Effector memory CD4-positive, alpha-beta T cell (primary cell): ENCODE data around the gene RNASE7.

Experiments
- DNase-seq, 3 donors: peaks; one replicate each; pipeline ENCODE4 v3.0.0-alpha.2; 2020
- H3K27ac ChIP-seq: 2 replicates; pipeline ENCODE4 v1.7.0; 2013; ENCODE audit warnings: mild to moderate bottlenecking, low read length, moderate library complexity; ENCODE audit not compliant: insufficient read depth, poor library complexity, severe bottlenecking
- H3K27me3 ChIP-seq: replicated peaks from 2 replicates; pipeline ENCODE4 v1.7.0; 2013; ENCODE audit warnings: mild to moderate bottlenecking, low read length; ENCODE audit not compliant: insufficient read depth, control insufficient read depth, poor library complexity, severe bottlenecking
- H3K36me3 ChIP-seq: 2 replicates; pipeline ENCODE4 v1.7.0; 2013; ENCODE audit warnings: mild to moderate bottlenecking, low read length, moderate library complexity; ENCODE audit not compliant: control insufficient read depth, insufficient read depth
- H3K4me1 ChIP-seq: 2 replicates; pipeline ENCODE4 v1.7.0; 2013; ENCODE audit warnings: low read length, mild to moderate bottlenecking; ENCODE audit not compliant: control insufficient read depth, insufficient read depth, poor library complexity, severe bottlenecking
- H3K4me3 ChIP-seq: 2 replicates; pipeline ENCODE4 v1.7.0; 2013; ENCODE audit warnings: low read length, low read depth, mild to moderate bottlenecking; ENCODE audit not compliant: insufficient read depth, poor library complexity, severe bottlenecking
- H3K9me3 ChIP-seq: 2 replicates; pipeline ENCODE4 v1.7.0; 2013; ENCODE audit warnings: mild to moderate bottlenecking, low read length, moderate library complexity; ENCODE audit not compliant: control insufficient read depth

RNASE7 gene

DNA sequence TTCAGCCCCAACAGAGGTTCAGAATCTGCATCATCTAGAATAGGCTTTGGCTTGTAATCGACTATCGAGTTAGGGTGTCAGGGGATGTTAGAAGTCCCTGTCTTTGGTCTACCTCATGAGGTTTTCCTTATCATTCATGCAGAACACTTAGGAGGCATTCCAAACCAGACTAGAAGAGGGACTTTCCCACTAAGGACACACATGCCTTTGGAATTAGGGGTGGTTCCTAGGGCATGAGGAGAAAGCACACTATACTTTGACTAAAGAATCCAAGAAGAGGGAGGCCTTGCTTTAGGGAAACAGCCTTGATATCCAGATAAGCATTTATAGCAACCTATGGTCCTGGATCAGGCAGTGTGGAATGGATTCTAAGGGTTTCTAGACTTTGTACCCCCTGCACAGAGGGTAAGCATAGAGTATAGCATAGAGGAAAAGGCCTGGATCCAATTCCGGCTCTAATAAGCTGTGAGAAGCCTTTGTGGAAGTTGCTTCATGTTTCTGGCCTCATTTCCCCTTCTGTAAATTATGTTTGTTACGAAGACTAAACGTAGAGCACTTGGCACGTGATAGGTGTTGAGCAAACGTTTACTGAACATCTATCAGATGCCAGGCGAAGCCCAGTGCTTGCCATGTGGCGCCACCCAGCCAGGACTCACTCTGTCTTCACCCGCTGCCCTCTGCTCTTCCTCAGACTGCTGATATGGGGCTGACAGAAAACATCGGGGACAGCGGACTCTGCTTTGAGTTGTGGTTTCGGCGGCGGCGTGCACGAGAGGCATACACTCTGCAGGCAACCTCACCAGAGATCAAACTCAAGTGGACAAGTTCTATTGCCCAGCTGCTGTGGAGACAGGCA, 43.1 kb downstream of the RNASE7 start:
- peaks cover 12% of the 10 kb centered on the region for H3K4me1 ChIP-seq
- DNase-seq = no peak
- no peaks in the 10 kb centered on the region for H3K9me3 ChIP-seq
- H3K36me3 ChIP-seq = no peaks in the 10 kb centered on the region
- H3K27ac ChIP-seq = no peak overlapping the region
- no peaks in the 10 kb centered on the region for H3K27me3 ChIP-seq
- H3K4me3 ChIP-seq = no peak overlapping the region

DNA sequence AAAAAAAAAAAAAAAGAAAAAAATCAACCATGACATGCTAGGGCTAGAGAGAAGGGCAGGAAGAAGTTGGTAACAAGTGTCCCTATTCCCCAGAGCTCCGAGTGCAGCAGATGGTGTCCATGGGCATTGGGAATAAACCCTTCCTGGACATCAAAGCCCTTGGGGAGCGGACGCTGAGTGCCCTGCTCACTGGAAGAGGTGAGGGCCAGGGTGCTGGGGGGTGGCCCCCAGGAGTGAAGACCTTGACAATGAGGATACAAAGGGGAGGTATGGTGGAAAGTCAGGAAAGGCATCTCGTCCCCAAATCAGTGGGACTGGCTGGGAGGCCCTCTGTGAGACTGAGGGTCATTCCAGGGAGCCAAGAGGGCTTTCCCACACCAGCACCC, 44.7 kb downstream of the RNASE7 start:
- no peak overlapping the region for H3K4me3 ChIP-seq
- no peaks in the 10 kb centered on the region for H3K36me3 ChIP-seq
- H3K4me1 ChIP-seq = peaks cover 12% of the 10 kb centered on the region
- DNase-seq = no peak
- H3K27me3 ChIP-seq = no peaks in the 10 kb centered on the region
- peak overlapping the region; percentile 86 for H3K27ac ChIP-seq
- no peaks in the 10 kb centered on the region for H3K9me3 ChIP-seq

DNA sequence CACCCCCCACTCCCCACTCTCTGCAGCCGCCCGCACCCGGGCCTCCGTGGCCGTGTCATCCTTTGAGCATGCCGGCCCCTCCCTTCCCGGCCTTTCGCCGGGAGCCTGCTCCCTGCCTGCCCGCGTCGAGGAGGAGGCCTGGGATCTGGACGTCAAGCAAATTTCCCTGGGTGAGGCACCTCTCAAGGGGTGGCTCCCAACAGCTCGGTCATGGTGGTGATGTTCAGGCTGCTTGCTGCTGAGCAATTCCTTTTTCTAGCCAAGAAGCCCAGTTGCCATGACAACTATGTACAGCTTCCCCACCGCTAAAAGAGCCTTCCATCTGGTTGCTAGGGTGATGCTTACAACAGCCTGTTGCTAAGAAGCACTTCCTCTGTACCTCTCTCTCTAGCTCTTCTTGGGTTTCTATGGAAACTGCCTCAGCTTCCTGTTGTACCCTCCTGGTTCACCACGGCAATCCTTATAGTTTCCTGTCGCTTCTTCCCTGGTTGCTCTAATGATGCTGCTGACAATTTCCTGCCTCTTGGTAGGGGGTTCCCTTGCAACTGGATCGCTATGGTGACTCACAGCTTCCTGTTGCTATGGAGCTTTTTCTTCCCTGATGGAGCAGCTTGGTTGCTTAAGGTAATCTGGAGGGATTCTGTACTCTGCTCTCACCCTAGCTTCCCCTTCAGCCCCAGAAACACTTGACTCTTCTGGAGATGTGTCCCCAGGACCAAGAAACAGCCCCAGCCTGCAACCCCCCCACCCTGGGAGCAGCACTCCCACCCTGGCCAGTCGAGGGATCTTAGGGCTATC, 45.3 kb downstream of the RNASE7 start:
- peaks cover 12% of the 10 kb centered on the region for H3K4me1 ChIP-seq
- H3K36me3 ChIP-seq = no peaks in the 10 kb centered on the region
- peak; percentile 79 to 85 (median 81) for DNase-seq

DNA sequence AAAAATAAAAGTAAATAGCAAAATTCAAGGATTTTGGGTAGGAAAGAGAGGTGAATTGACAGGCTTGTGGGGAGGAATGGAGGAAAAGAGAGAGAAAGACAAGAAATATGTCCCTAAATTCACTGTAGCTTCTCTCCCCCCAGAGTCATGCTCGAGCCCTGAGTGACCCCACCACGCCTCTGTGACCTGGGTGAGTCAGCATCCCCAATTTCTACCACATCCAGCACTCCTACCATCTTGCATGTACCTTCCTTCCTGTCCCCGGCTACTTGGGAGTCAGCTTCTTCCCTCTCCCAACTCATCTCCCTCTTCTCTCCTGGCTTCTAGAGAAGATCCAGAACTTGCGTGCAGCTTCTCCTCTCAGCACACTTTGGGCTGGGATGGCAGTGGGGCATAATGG, 46.5 kb downstream of the RNASE7 start:
- no peak for DNase-seq
- no peak overlapping the region for H3K4me3 ChIP-seq
- no peaks in the 10 kb centered on the region for H3K27me3 ChIP-seq
- peak overlapping the region; percentile 89 for H3K27ac ChIP-seq
- peaks cover 12% of the 10 kb centered on the region for H3K4me1 ChIP-seq
- H3K36me3 ChIP-seq = no peaks in the 10 kb centered on the region
- H3K9me3 ChIP-seq = no peaks in the 10 kb centered on the region

More for the DNA sequence above, 45.3 kb downstream of the RNASE7 start:
- Histone ChIP-seq H3K9me3 (no peaks in the 10 kb centered on the region), H3K27ac (peak overlapping the region; percentile 89), H3K27me3 (no peaks in the 10 kb centered on the region), H3K4me3 (no peak overlapping the region)

DNA sequence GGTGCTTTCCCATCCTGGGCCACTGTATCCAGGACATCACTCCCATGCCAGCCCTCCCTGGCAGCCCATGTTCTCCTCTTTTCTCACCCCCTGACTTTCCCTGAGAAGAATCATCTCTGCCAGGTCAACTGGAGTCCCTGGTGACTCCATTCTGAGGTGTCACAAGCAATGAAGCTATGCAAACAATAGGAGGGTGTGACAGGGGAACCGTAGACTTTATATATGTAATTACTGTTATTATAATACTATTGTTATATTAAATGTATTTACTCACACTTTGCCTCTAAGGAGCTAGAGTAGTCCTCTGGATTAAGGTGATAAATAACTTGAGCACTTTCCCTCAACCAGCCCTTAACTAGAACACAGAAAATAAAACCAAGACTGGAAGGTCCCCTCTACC, 47.1 kb downstream of the RNASE7 start:
- no peak for DNase-seq
- Histone ChIP-seq H3K36me3 (no peaks in the 10 kb centered on the region), H3K27me3 (no peaks in the 10 kb centered on the region), H3K4me3 (no peak overlapping the region), H3K27ac (peak overlapping the region; percentile 89), H3K4me1 (peaks cover 12% of the 10 kb centered on the region), H3K9me3 (no peaks in the 10 kb centered on the region)

DNA sequence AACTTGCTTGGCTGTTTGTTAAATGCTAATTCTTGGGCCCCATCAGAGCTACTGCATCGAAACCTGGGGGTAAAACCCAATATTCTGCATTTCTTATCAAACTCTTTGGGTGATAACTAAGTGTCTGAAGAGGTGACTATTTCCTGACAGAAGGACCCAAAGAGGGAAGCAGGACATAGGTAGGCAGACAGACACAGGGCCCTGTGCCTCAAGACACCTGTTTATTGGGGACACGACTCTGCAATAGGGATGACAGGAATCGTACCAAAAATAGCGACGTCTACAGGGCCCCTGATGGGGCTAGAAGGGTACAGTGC, 47.7 kb downstream of the RNASE7 start:
- Histone ChIP-seq H3K27me3 (no peaks in the 10 kb centered on the region), H3K4me3 (no peak overlapping the region), H3K4me1 (peaks cover 12% of the 10 kb centered on the region), H3K27ac (peak overlapping the region; percentile 1), H3K36me3 (no peaks in the 10 kb centered on the region), H3K9me3 (no peaks in the 10 kb centered on the region)
- no peak for DNase-seq

DNA sequence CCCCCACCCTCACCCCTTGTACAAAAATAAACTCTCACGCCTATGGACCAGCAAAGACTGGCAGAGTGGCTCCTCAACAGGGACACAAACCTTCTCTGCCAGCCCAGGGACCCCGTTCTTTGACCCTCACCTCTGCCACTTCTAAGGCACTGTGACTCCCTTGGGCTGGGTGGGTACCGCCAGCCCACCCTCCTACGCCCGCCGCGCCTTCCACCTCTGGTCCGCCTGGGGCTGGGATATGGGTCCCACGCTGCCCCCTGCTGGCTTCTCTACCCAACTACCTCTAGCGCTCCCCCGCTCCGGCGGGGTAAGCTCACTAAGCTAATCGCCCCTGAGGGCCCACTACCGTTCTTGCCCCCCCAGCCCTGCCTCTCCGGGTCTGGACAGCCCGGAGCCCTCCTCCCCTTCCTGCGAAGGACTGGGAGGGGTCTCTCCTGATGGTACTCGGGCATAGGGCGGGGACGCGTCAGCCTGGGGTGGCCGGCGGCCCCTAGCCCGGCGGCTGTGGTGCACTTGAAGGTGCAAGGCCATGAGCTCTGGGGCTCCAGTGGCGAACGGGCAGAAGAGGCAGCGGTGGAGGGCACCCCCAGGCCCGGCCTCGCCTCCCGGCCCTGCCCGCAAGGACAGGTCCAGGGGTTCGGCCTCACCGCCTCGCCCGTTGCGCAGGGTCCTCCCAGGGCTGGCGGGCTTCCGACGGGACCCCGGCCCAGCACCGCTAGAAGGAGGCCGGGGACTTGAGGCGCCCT, 48.2 kb downstream of the RNASE7 start:
- Histone ChIP-seq H3K27me3 (no peaks in the 10 kb centered on the region), H3K4me3 (no peak overlapping the region), H3K9me3 (no peaks in the 10 kb centered on the region), H3K27ac (peak overlapping the region; percentile 1), H3K36me3 (no peaks in the 10 kb centered on the region), H3K4me1 (peaks cover 12% of the 10 kb centered on the region)
- DNase-seq = no peak

DNA sequence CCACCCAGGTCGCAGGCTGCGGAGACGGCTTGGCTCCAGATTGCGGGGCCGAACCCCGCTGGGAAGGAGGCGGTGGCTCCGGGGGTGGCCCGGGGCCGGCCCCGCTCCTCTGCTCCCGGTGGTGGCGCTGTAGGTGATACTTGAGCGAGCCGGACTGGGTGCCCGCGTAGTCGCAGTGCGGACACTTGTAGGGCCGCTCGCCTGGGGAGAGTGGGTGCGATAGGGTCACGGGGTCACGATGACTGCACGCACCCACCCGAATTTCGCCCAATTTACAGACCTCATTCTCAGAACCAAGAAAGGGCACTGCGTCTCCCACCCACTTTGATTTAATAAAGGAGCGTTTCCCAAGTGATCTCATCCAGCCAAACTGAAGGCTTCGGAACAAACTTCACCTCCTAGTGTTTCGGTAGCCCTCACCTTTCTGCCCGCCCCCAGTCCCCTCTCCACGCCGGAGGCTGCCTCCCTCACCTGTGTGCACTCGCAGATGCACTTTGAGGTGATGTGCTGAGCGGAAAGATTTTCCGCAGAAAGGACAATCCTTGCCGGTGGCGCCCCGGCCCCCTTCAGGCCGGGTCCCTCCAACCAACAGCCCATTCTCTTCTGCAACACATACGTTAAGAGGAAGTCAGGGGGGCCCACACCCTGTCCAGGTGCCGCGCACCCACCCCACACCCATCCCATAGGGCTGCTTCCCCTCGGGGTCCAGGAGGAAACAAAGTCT, 48.9 kb downstream of the RNASE7 start:
- Histone ChIP-seq H3K27ac (peak overlapping the region; percentile 22), H3K27me3 (no peaks in the 10 kb centered on the region), H3K36me3 (no peaks in the 10 kb centered on the region), H3K9me3 (no peaks in the 10 kb centered on the region), H3K4me1 (peaks cover 12% of the 10 kb centered on the region), H3K4me3 (no peak overlapping the region)
- no peak for DNase-seq

DNA sequence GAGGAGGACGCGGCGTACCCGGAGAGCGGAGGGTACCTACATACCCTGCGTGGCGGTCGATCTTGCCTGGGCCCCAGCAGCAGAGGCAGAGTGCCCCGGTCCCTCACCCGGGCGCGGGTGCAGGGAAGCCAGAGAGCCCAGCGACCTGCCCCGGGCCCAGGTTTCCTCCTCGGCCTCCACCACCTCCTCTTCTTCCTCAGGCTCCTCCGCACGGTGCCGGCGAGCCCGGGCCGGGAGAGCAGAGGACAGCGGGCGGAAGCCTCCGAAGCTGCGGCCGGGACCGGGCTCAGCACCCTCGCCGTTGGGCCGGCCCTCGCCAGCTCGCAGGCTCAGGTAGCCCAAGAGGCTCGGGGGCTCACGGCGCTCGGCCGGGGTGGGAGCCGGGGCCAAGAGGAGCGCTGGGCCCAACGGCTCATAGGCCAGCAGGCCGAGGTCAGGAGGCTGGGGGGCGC, 49.7 kb downstream of the RNASE7 start:
- peaks cover 11% of the 10 kb centered on the region for H3K4me1 ChIP-seq
- no peaks in the 10 kb centered on the region for H3K36me3 ChIP-seq
- no peaks in the 10 kb centered on the region for H3K9me3 ChIP-seq
- DNase-seq = no peak
- H3K27ac ChIP-seq = peak overlapping the region; percentile 22
- no peak overlapping the region for H3K4me3 ChIP-seq
- no peaks in the 10 kb centered on the region for H3K27me3 ChIP-seq
